OCI-LY7 (cell line): Measurements from ENCODE around the gene SLC17A1. TPM values are rescaled to one million over a fixed set of nuclear protein-coding genes. Genes with fewer than 3 reads are reported as not detected.

Experiments used
- BruUV-seq: library from RNA; stranded (reverse); fragments of 400-500 nt; replicated peaks from 2 replicates; lab custom pipeline; 2021; lab: Mats Ljungman, UMichigan
- CTCF ChIA-PET: fragments of 300-600 bp; sonication (Branson Sonifier 250); formaldehyde crosslinking; loops from one replicate; lab custom pipeline; 2022; ENCODE audit warnings: antibody characterized with exemption; ENCODE audit not compliant: unreplicated experiment; lab: Charles Lee
- POLR2A ChIA-PET: fragments of 300-600 bp; sonication (Branson Sonifier 250); formaldehyde crosslinking; loops from one replicate; lab custom pipeline; 2022; ENCODE audit warnings: antibody characterized with exemption; lab: Charles Lee
- DNase-seq: peaks from one replicate; pipeline ENCODE4 v3.0.0-alpha.2; 2015; ENCODE audit warnings: low spot score
- H2AFZ ChIP-seq: fragments of 200-600 bp; sonication (generic), shearing (Covaris generic); 2 replicates; pipeline ENCODE4 v1.6.1; 2014; ENCODE audit warnings: mild to moderate bottlenecking, antibody characterized with exemption, low read length, moderate library complexity
- H3K27ac ChIP-seq: fragments of 200-600 bp; sonication (generic); 2 replicates; pipeline ENCODE4 v1.5.1; 2014; ENCODE audit warnings: mixed run types, low read depth, mild to moderate bottlenecking, moderate library complexity, low read length, inconsistent platforms; ENCODE audit not compliant: poor library complexity, severe bottlenecking
- H3K36me3 ChIP-seq: fragments of 200-600 bp; sonication (generic); 2 replicates; pipeline ENCODE4 v1.6.1; 2014; ENCODE audit warnings: mild to moderate bottlenecking, antibody characterized with exemption, low read length, moderate library complexity, mixed read lengths; ENCODE audit not compliant: insufficient read depth
- H3K4me1 ChIP-seq: fragments of 200-600 bp; sonication (generic); 2 replicates; pipeline ENCODE4 v1.5.1; 2014; ENCODE audit warnings: mild to moderate bottlenecking, low read length; ENCODE audit not compliant: insufficient read depth, poor library complexity, severe bottlenecking
- H3K4me2 ChIP-seq: fragments of 200-600 bp; sonication (generic); 2 replicates; pipeline ENCODE4 v1.6.1; 2014; ENCODE audit warnings: mild to moderate bottlenecking, low read length
- H3K4me3 ChIP-seq: fragments of 200-600 bp; sonication (generic); 2 replicates; pipeline ENCODE4 v1.5.1; 2014; ENCODE audit warnings: mild to moderate bottlenecking, low read depth, low read length; ENCODE audit not compliant: poor library complexity, severe bottlenecking
- H3K79me2 ChIP-seq: fragments of 200-600 bp; sonication (generic); 2 replicates; pipeline ENCODE4 v1.6.1; 2016; ENCODE audit warnings: low read depth, mild to moderate bottlenecking, low read length, moderate library complexity, mixed read lengths; ENCODE audit not compliant: insufficient read depth
- H3K9me2 ChIP-seq: fragments of 200-600 bp; sonication (generic); 2 replicates; pipeline ENCODE4 v1.6.1; 2016; ENCODE audit warnings: mild to moderate bottlenecking, low read length, mixed read lengths; ENCODE audit not compliant: insufficient read depth
- H3K9me3 ChIP-seq: fragments of 200-600 bp; sonication (generic); 2 replicates; pipeline ENCODE4 v1.6.1; 2014; ENCODE audit warnings: mild to moderate bottlenecking, mixed run types, low read length, mixed read lengths
- H4K20me1 ChIP-seq: fragments of 200-600 bp; sonication (generic); 2 replicates; pipeline ENCODE4 v1.6.1; 2014; ENCODE audit warnings: mild to moderate bottlenecking, antibody characterized with exemption, low read length, moderate library complexity, mixed read lengths; ENCODE audit not compliant: insufficient read depth
- EZH2phosphoT487 ChIP-seq: fragments of 200-600 bp; sonication (generic); IDR thresholded peaks from 2 replicates; pipeline ENCODE4 v1.6.1; 2018; ENCODE audit warnings: low read depth, borderline replicate concordance, mild to moderate bottlenecking, mixed run types, antibody characterized with exemption, low read length, moderate library complexity, mixed read lengths
- intact Hi-C: fragments of 100-400 bp; cut with micrococcal nuclease; formaldehyde crosslinking; loops from one replicate; pipeline ENCODE4 v1.10.0; 2022; ENCODE audit not compliant: unreplicated experiment
- total RNA-seq, 2 experiments: library from RNA; depleted of rRNA in 1 of 2; stranded (reverse); fragments of >200 nt in 1 of 2; shearing (Covaris generic) in 1 of 2; gene quantifications; 2 replicates each; pipeline ENCODE4 v1.2.3, GENCODE V29; 2014 to 2022
- TF ChIP-seq, protein P1 (sequence below): fragments of 200-600 bp; sonication (generic); conservative IDR thresholded peaks from 2 replicates; pipeline ENCODE4 v1.5.1; 2014; ENCODE audit warnings: mild to moderate bottlenecking, antibody characterized with exemption, low read length, moderate library complexity, mixed read lengths

Gene SLC17A1
- total RNA-seq, 2 experiments from 2014 or later = not detected

GRCh38 chr6:25764611-25765010 is 67.2 kb downstream of the SLC17A1 start:
- H3K27ac ChIP-seq = no peak overlapping the region
- H2AFZ ChIP-seq = no peak overlapping the region
- H4K20me1 ChIP-seq = no peaks in the 10 kb centered on the region
- ChIA-PET POLR2A (no interaction called here), CTCF (no interaction called here)
- H3K9me3 ChIP-seq = no peaks in the 10 kb centered on the region
- no peaks in the 10 kb centered on the region for H3K9me2 ChIP-seq
- TF ChIP-seq, protein P1, sequence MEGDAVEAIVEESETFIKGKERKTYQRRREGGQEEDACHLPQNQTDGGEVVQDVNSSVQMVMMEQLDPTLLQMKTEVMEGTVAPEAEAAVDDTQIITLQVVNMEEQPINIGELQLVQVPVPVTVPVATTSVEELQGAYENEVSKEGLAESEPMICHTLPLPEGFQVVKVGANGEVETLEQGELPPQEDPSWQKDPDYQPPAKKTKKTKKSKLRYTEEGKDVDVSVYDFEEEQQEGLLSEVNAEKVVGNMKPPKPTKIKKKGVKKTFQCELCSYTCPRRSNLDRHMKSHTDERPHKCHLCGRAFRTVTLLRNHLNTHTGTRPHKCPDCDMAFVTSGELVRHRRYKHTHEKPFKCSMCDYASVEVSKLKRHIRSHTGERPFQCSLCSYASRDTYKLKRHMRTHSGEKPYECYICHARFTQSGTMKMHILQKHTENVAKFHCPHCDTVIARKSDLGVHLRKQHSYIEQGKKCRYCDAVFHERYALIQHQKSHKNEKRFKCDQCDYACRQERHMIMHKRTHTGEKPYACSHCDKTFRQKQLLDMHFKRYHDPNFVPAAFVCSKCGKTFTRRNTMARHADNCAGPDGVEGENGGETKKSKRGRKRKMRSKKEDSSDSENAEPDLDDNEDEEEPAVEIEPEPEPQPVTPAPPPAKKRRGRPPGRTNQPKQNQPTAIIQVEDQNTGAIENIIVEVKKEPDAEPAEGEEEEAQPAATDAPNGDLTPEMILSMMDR = no peak
- no peak for TF ChIP-seq EZH2phosphoT487
- no peak overlapping the region for H3K4me3 ChIP-seq
- intact Hi-C loops = no loop called here
- no peak overlapping the region for H3K4me2 ChIP-seq
- H3K4me1 ChIP-seq = no peaks in the 10 kb centered on the region
- H3K79me2 ChIP-seq = no peaks in the 10 kb centered on the region
- DNase-seq = no peak
- no TSS peak for BruUV-seq
- no peaks in the 10 kb centered on the region for H3K36me3 ChIP-seq

- DNase-seq = no peak
- H3K4me2 ChIP-seq = no peak overlapping the region
- no peaks in the 10 kb centered on the region for H3K9me2 ChIP-seq
- intact Hi-C loops = no loop called here
- no peaks in the 10 kb centered on the region for H3K79me2 ChIP-seq
- no peak overlapping the region for H3K27ac ChIP-seq
- no peak overlapping the region for H3K4me3 ChIP-seq
- TF ChIP-seq, protein P1 = no peak
- no peak for TF ChIP-seq EZH2phosphoT487
- CTCF ChIA-PET = no interaction called here
- no peak overlapping the region for H2AFZ ChIP-seq
- no peaks in the 10 kb centered on the region for H3K4me1 ChIP-seq
- H3K36me3 ChIP-seq = no peaks in the 10 kb centered on the region
- no peaks in the 10 kb centered on the region for H4K20me1 ChIP-seq
- BruUV-seq = no TSS peak
- no peaks in the 10 kb centered on the region for H3K9me3 ChIP-seq
- POLR2A ChIA-PET = no interaction called here
Observed at GRCh38 chr6:25757936-25758642, 73.8 kb downstream of the SLC17A1 start.
